Stimulated activated CD4-positive, alpha-beta T cell treated with anti-CD3 and anti-CD28 coated beads, TNF-alpha, amount 100 ng/mL, for 48 hours (primary cell): ENCODE results near the gene COG5.

Experiments
- DNase-seq, 3 donors: peaks; one replicate each; pipeline ENCODE4 v3.0.0-alpha.2; 2020; ENCODE audit warnings: low read depth in 3 of 3

Gene COG5

GRCh38 chr7:107463139-107464078 is 100.3 kb downstream of the COG5 start:
- DNase-seq, result peak in 1 of 3 donors; percentile 16

- no peak for DNase-seq
Measured at GRCh38 chr7:107461938-107462533, 101.7 kb downstream of the COG5 start.

- DNase-seq, result no peak
Measured at GRCh38 chr7:107453388-107453787, 110.3 kb downstream of the COG5 start.

DNA sequence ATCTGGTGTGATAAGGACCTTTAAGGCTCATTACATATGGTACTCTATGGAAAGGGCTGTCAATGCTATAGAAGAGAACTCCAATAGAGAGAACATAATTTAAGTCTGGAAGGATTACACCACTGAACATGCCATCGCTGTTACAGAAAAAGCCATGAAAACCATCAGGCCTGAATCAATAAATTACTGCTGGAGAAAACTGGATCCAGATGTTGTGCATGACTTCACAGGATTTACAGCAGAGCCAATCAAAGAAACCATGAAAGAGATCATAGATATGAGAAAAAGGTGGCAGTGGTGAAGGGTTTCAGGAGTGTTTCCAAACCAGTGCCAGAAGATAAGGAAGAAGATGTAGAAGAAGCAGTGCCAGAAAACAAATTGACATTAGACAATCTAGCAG is 112.8 kb downstream of the COG5 start:
- no peak for DNase-seq

GRCh38 chr7:107446988-107447387 is 116.7 kb downstream of the COG5 start:
- DNase-seq, result no peak

DNA sequence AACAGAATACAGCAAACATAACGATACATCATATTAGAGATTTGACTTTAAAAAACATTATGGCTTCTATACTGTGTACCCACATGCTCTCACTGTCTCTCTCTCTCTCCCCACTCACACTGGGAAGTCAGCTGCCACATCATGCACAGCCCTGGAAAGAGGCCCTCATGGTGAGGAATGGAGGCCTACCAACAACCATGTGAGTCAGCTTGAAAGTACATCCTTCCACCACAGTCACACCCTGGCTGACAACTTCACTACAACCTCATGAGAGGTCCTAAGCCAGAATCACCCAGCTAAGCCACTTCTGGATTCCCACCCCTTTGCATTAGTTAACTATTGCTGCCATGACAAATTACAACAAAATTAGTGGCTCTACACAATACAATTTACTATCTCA is 117.2 kb downstream of the COG5 start:
- peak in 1 of 3 donors; percentile 14 for DNase-seq

DNA sequence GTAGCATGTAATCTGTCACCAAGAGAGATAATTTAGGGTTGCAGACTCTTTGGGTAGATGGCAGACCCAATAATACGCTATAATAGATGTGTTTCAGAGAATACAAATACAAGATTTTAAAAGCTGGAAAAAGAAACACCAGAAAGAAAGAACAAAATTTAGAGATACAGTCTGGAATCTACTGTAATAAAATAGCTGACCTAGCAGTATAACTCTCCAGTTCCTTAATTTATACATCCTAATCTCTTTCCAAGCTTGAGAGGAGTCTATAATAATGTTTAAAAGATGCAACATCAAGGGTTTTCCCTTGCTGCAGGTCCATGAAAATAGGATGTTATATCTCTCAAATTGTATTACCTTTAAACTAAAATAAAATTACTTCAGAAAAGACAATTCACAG is 121.0 kb downstream of the COG5 start:
- no peak for DNase-seq

DNA sequence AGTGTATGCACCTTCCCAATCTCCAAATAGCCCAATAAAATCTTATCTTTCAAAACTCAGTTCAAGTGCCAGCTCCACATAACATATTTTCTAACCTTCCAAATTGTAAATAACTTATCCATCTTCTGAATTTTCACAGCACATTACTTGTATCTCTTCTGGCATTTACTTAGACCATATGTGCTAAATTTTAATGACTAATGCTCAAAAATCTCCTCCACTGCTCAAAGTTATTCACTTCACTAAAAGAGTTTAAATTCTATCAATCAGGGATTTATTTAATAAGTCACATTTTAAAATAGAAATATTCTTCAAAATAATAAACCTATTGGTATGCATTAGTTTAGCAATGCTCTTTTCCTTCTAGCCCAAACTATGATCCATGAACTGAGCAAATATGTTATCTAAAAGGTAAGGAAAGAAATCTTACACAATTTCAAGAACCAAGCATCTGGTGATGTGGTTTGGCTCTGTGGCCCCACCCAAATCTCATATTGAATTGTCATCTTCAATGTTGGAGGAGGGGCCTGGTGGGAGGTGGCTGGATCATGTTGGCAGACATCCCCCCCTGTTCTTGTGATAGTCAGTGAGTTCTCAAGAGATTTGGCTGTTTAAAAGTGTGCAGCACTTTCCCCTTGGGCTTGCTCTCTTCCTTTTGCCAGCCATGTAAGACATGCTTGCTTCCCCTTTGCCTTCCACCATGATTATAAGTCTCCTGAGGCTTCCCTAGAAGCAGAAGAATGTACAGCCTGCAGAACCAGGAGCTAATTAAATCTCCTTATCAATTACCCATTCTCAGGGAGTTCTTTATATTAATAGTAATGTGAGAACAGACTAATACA is 121.9 kb downstream of the COG5 start:
- DNase-seq, result no peak

DNA sequence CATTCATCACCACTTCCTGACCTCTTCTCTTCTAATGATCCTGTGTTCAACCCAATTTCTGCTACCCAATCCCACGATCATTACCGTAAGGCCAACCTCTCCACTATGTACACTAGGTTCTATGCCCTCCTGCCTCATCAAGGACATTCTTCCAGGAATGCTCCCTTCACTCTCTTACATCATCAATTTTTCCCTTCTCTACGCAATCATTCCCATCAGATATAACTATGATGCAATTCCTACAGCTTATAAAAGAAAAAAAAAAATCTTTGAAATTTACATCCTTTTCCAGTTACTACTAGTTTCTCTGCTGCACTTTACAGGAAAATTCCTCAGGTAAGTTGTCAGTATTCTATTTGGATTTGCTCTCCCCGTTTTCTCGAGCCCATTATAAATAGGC is 124.7 kb downstream of the COG5 start:
- no peak for DNase-seq

- DNase-seq, result no peak
Measured at GRCh38 chr7:107435749-107436148, 128.0 kb downstream of the COG5 start.

GRCh38 chr7:107432261-107432660 is 131.5 kb downstream of the COG5 start:
- DNase-seq, result no peak

GRCh38 chr7:107430057-107430456 is 133.7 kb downstream of the COG5 start:
- no peak for DNase-seq

DNA sequence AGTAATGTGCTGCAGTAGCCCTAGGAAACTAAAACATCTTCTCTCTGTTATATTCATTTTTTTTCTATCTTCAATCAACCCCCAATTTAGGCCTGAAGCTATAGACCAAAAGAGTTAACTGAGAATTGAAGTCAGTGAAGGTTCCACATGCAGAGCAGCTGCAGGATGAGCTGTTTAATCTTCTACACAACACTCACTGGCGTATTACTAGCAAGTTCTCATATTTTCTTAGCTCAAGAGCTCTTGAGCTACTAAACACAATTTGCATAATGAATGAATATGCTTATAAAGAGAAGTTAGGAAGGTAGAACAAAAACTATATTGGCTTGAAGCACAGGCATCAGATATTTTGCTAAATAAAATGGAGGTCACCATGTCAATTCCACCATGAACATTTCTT is 135.1 kb downstream of the COG5 start:
- no peak for DNase-seq

GRCh38 chr7:107427462-107427861 is 136.3 kb downstream of the COG5 start:
- DNase-seq, result no peak

GRCh38 chr7:107414198-107414597 is 149.5 kb downstream of the COG5 start:
- DNase-seq, result no peak

- no peak for DNase-seq
Measured at GRCh38 chr7:107408349-107408748, 155.4 kb downstream of the COG5 start.

GRCh38 chr7:107405559-107405958 is 158.2 kb downstream of the COG5 start:
- DNase-seq, result no peak

DNA sequence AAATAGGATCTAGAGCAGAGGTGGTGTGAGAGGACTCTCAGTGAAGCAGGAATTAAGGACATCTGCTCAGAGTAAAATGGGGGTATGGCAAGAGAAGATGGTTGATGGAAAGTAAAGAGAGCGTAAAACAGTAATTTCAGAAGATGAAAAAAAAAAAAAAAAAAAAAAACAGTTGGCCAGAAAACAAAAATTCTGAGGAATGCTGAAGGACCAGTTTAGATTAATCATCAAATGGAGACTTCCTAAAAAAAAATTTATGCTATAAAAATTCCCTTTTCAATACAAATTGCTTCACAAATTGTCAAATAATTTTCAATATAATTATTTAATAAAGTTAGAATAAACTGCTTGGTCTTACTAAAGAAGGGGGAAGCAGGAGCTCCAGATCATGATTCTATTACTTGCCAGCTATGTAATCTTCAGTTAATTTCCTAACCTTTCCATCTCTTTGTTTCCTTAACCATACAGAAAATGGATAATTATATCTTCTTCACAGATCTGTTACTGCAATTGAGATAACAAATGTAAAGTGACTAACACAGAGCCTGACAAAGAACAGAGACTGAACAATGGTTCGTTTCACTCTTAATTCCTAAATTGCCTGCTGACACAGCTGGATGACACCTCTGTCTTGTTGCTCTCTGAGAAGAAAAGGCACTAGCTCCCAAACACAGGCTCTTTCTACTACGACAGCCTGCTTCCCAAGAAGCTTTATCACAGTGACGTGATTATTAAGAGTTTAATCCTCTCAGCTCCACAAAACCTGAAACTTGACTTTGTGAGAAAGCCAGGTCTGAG is 158.8 kb downstream of the COG5 start:
- no peak for DNase-seq

DNA sequence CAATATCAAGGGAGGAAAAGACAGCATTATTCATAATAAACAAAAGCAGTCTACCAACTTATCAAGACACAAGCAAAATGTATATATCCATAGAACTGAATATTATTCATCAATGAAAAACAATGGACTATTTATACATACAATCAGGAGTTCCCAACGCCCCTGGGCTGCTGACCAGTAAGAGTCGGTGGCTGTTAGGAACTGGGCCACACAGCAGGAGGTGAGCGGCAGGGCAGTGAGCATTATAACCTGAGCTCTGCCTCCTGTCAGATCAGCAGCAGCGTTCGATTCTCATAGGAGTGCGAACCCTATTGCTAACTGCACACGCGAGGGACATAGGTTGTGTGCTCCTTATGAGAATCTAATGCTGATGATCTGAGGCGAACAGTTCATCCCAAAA is 165.6 kb downstream of the COG5 start:
- no peak for DNase-seq

- DNase-seq, result no peak
Measured at GRCh38 chr7:107396990-107397389, 166.7 kb downstream of the COG5 start.

DNA sequence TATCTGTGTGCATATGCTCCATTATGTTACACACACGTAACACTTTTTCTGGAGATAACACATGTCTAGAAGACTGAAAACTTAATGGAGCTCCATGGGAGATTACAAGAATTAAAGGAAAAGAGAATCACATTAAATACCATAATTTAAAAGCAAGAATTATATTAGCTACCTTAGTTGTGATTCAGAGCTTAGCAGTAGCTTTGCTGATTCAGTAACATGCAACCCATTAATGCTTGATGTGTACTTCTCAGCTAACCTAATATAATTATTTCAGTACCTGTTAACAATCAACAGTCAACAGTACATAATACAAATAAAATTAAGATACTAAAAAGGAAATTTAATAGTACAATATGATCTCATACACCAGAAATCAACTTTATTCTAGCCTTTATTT is 167.6 kb downstream of the COG5 start:
- DNase-seq, result no peak

DNA sequence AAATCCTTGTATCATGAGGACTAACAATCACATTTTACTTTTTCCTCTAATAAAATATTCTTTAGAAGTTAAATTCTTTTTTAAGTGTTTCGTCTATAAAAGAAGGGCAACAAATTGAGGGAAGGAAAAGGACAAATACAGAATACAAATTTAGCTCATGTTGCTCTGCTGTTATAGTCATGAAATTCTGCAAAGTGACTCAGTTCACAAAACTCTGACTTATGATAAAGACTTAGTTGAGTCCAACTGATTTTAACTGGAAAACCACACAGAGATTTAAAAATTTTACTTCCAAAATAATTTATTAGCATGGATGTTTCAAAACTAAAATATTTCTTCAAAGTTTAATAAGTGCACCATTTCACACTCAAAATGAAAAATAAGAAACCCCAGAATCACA is 168.9 kb downstream of the COG5 start:
- DNase-seq, result no peak
